ENCODE measurements around the gene COTL1. TPM values are rescaled to one million over a fixed set of nuclear protein-coding genes. Genes with fewer than 3 reads are reported as not detected.
"Not testable (repeated sequence)": the region's sequence is repeated elsewhere in the genome, so short reads cannot be mapped to it uniquely, and the experiment has no call there.

The COTL1 gene
- total and polyA plus RNA-seq, 12 donors = 6.4 to 72.9 (median 9.7) TPM

- TF ChIP-seq CTCF (IDR thresholded peaks at IDR 0.05) = no peak
- H3K27ac ChIP-seq = no peak overlapping the region
- DNase-seq (no peak), ATAC-seq (no peak)
- WGBS, 2 donors = 63 to 66% methylated on average over 7 of the region's 7 CpGs
- H3K36me3 ChIP-seq = no peaks in the 10 kb centered on the region
- H3K9me3 ChIP-seq = no peaks in the 10 kb centered on the region
- intact Hi-C loops (cut with DNase I) = no loop called here
- H3K4me1 ChIP-seq = peaks cover 0 to 17% (median 4%) of the 10 kb centered on the region in 9 donors
- no peaks in the 10 kb centered on the region for H3K27me3 ChIP-seq
- no peak overlapping the region for H3K4me3 ChIP-seq
Observed at GRCh38 chr16:84628226-84628731, 10.4 kb upstream of the COTL1 start.

GRCh38 chr16:84625556-84625955, 7.7 kb upstream of the COTL1 start:
- H3K27ac ChIP-seq = no peak overlapping the region
- no peaks in the 10 kb centered on the region for H3K27me3 ChIP-seq
- H3K36me3 ChIP-seq = no peaks in the 10 kb centered on the region
- intact Hi-C loops (cut with DNase I) = no loop called here
- no peak for ATAC-seq
- no peak overlapping the region for H3K4me3 ChIP-seq
- no peak for DNase-seq
- 93 to 96% methylated on average over 6 of the region's 6 CpGs for WGBS, 2 donors
- peaks cover 0 to 8% (median 0%) of the 10 kb centered on the region in 9 donors for H3K4me1 ChIP-seq
- H3K9me3 ChIP-seq = no peaks in the 10 kb centered on the region
- no peak for TF ChIP-seq CTCF (IDR thresholded peaks at IDR 0.05)

- H3K36me3 ChIP-seq, H3K9me3 ChIP-seq, H3K27ac ChIP-seq, ATAC-seq, H3K27me3 ChIP-seq, H3K4me3 ChIP-seq, DNase-seq: not testable (repeated sequence)
- intact Hi-C loops (cut with DNase I) = loop anchor here in 6 of 10 donors (1.0 to 5.0 kb wide), 6 partner anchors 106 to 121 kb away; no protein-coding TSS in a partner anchor
- 80 to 83% methylated on average over 10 of the region's 10 CpGs for WGBS, 2 donors
- H3K4me1 ChIP-seq = peaks cover 3 to 36% (median 13%) of the 10 kb centered on the region in 9 donors
Observed at GRCh38 chr16:84620913-84621312, 3.0 kb upstream of the COTL1 start.

GRCh38 chr16:84618581-84619460, 943 bp upstream of the COTL1 start:
- TF ChIP-seq CTCF (IDR thresholded peaks at IDR 0.05) = no peak
- intact Hi-C loops (cut with DNase I) = loop anchor here in 3 of 10 donors (5.0 to 10.0 kb wide), 3 partner anchors 92 to 334 kb away; no protein-coding TSS in a partner anchor

More at GRCh38 chr16:84618581-84619460, 943 bp upstream of the COTL1 start:
- peaks cover 0 to 14% (median 0%) of the 10 kb centered on the region in 9 donors for H3K36me3 ChIP-seq
- WGBS, 2 donors = 22 to 25% methylated on average over 12 of the region's 12 CpGs
- ATAC-seq (peak in 2 of 8 donors; percentile 10 to 48), DNase-seq (no peak)
- peak overlapping the region in 1 of 10 donors; percentile 25 for H3K4me3 ChIP-seq
- H3K27ac ChIP-seq = peak overlapping the region in 2 of 10 donors; percentile 20 to 58
- H3K9me3 ChIP-seq = no peaks in the 10 kb centered on the region
- H3K4me1 ChIP-seq = peaks cover 3 to 57% (median 16%) of the 10 kb centered on the region in 9 donors
- peaks cover 0 to 16% (median 0%) of the 10 kb centered on the region in 7 donors for H3K27me3 ChIP-seq

All from heart right ventricle (tissue), 16 donors.